Activated CD8-positive, alpha-beta memory T cell treated with anti-CD3 and anti-CD28 coated beads, Interleukin-2, amount 50 U/mL, for 24 hours (primary cell): ENCODE data around the gene STK17B.
A peak's percentile ranks its signal among the peaks of the same experiment; 100 is the strongest.

ENCODE experiments used
- DNase-seq: peaks from one replicate; pipeline ENCODE4 v3.0.0-alpha.2; 2020; ENCODE audit errors: extremely low read depth

STK17B gene

GRCh38 chr2:196155575-196155974 is 15.8 kb downstream of the STK17B start:
- DNase-seq: no peak

- DNase-seq: no peak
Observed at GRCh38 chr2:196153480-196153879, 17.9 kb downstream of the STK17B start.

GRCh38 chr2:196149948-196150347 is 21.4 kb downstream of the STK17B start:
- no peak for DNase-seq

GRCh38 chr2:196148736-196149135 is 22.6 kb downstream of the STK17B start:
- DNase-seq: no peak

- no peak for DNase-seq
Observed at GRCh38 chr2:196145256-196145655, 26.1 kb downstream of the STK17B start.

- DNase-seq: no peak
Observed at GRCh38 chr2:196144513-196145126, 26.8 kb downstream of the STK17B start.

GRCh38 chr2:196143730-196144131 is 27.6 kb downstream of the STK17B start:
- DNase-seq: no peak

- DNase-seq: no peak
Observed at GRCh38 chr2:196142825-196143224, 28.6 kb downstream of the STK17B start.

- DNase-seq: no peak
Observed at GRCh38 chr2:196140213-196140612, 31.2 kb downstream of the STK17B start.

- DNase-seq: no peak
Observed at GRCh38 chr2:196137271-196137670, 34.1 kb downstream of the STK17B start.

- no peak for DNase-seq
Observed at GRCh38 chr2:196136151-196136550, 35.2 kb downstream of the STK17B start.

GRCh38 chr2:196131949-196132925 is 39.1 kb downstream of the STK17B start:
- DNase-seq: peak; percentile 14

GRCh38 chr2:196131384-196131937 is 39.9 kb downstream of the STK17B start:
- DNase-seq: peak; percentile 27

- no peak for DNase-seq
Observed at GRCh38 chr2:196130039-196130825, 41.1 kb downstream of the STK17B start.

GRCh38 chr2:196128749-196129148 is 42.6 kb downstream of the STK17B start:
- DNase-seq: no peak

- DNase-seq: no peak
Observed at GRCh38 chr2:196125596-196125995, 45.8 kb downstream of the STK17B start.

GRCh38 chr2:196123679-196124373 is 47.6 kb downstream of the STK17B start:
- DNase-seq: no peak

GRCh38 chr2:196119926-196120325 is 51.5 kb downstream of the STK17B start:
- DNase-seq: no peak

GRCh38 chr2:196117214-196117705 is 54.1 kb downstream of the STK17B start:
- no peak for DNase-seq

GRCh38 chr2:196113061-196113974 is 58.1 kb downstream of the STK17B start:
- no peak for DNase-seq
